ENCODE results near the gene MMP24.

DNA sequence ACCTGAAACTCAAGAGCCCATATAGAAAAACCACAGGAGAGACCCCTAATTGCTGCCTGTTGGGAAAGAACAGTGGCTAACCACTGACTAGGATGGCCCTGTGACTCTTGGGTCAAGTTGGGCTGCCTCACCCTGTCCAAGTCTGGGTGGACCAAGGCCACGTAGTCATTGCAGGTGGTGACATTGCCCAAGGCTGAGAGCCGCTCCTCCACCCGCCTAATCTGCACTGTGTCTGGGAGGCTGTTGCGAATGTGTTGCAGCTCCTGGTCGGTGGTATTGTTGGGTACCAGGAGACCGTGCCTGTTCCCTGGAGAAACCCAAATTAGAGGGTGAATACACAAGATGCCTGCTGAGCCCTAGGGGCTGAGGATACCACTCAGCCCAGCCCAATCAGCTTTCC, 54.0 kb downstream of the MMP24 start:
- TF ChIP-seq POLR2A (IDR thresholded peaks at IDR 0.05) (no peak), POLR2AphosphoS5 (IDR thresholded peaks at IDR 0.05) (no peak)
- TF ChIP-seq, protein P1, sequence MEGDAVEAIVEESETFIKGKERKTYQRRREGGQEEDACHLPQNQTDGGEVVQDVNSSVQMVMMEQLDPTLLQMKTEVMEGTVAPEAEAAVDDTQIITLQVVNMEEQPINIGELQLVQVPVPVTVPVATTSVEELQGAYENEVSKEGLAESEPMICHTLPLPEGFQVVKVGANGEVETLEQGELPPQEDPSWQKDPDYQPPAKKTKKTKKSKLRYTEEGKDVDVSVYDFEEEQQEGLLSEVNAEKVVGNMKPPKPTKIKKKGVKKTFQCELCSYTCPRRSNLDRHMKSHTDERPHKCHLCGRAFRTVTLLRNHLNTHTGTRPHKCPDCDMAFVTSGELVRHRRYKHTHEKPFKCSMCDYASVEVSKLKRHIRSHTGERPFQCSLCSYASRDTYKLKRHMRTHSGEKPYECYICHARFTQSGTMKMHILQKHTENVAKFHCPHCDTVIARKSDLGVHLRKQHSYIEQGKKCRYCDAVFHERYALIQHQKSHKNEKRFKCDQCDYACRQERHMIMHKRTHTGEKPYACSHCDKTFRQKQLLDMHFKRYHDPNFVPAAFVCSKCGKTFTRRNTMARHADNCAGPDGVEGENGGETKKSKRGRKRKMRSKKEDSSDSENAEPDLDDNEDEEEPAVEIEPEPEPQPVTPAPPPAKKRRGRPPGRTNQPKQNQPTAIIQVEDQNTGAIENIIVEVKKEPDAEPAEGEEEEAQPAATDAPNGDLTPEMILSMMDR (IDR thresholded peaks at IDR 0.05), result no peak
